GM12874 (cell line): ENCODE data around the gene S1PR1.

Source experiments
- CTCF ChIP-seq: IDR thresholded peaks from 2 replicates; pipeline ENCODE4 v1.5.1; 2011; ENCODE audit warnings: low read depth, mild to moderate bottlenecking, control low read depth, low read length, moderate library complexity; ENCODE audit not compliant: insufficient read depth

Gene S1PR1

GRCh38 chr1:101215363-101216011 lies 21.3 kb upstream of the S1PR1 start:
- TF ChIP-seq CTCF = no peak

GRCh38 chr1:101216623-101217022 lies 20.2 kb upstream of the S1PR1 start:
- no peak for TF ChIP-seq CTCF

- no peak for TF ChIP-seq CTCF
Observed at GRCh38 chr1:101217148-101217547, 19.7 kb upstream of the S1PR1 start.

- TF ChIP-seq CTCF = no peak
Observed at GRCh38 chr1:101219924-101220870, 16.6 kb upstream of the S1PR1 start.

GRCh38 chr1:101220906-101221305 lies 15.9 kb upstream of the S1PR1 start:
- TF ChIP-seq CTCF = no peak

GRCh38 chr1:101221945-101222429 lies 14.8 kb upstream of the S1PR1 start:
- no peak for TF ChIP-seq CTCF

GRCh38 chr1:101227837-101228236 lies 9.0 kb upstream of the S1PR1 start:
- TF ChIP-seq CTCF = no peak
